ENCODE results near the gene ARHGEF2.

DNA sequence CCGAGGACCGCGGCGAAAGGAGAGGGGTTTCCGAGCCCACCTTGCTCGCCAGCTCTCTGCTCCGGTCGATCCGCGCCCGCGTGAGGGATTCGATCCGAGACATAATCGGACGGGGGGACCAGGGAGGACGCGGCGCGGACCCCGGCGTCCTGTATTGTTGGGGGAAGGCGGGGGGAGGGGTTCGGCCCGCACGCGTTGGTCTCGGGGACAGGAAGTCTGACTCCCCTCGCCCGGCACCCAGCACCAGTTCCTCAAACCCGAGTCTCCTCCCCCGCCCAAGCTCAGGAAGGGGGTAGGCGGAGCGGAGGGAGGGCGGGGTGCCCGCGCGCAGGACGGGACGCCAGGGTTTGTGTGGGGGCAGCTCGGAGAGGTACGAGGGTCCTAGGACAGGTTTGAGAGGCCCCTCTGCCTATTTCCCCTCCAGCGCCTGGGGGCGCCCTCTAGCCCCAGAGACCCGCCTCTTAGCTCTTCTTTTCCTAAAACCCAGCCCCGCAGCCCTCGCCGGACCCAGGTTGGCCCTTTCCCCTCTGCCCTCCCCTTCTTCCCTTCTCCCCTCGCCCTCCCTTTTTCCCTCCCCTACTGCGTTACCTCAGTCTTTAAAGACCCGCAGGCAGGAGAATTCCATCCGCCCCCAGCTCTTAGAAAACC is at the start of gene ARHGEF2:
- TF ChIP-seq, protein P1, sequence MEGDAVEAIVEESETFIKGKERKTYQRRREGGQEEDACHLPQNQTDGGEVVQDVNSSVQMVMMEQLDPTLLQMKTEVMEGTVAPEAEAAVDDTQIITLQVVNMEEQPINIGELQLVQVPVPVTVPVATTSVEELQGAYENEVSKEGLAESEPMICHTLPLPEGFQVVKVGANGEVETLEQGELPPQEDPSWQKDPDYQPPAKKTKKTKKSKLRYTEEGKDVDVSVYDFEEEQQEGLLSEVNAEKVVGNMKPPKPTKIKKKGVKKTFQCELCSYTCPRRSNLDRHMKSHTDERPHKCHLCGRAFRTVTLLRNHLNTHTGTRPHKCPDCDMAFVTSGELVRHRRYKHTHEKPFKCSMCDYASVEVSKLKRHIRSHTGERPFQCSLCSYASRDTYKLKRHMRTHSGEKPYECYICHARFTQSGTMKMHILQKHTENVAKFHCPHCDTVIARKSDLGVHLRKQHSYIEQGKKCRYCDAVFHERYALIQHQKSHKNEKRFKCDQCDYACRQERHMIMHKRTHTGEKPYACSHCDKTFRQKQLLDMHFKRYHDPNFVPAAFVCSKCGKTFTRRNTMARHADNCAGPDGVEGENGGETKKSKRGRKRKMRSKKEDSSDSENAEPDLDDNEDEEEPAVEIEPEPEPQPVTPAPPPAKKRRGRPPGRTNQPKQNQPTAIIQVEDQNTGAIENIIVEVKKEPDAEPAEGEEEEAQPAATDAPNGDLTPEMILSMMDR (IDR thresholded peaks at IDR 0.05), result peak; percentile 23; the same call in 2 of the 3 replicates
- TF ChIP-seq ZC3H11A (IDR thresholded peaks at IDR 0.05) (no peak), TP53 (CRISPR knock-in tag; IDR thresholded peaks at IDR 0.05) (no peak)
